HG03460 (cell line): ENCODE measurements around the gene PCED1A.

Experiments
- ATAC-seq: cut with Tn5 transposase; IDR thresholded peaks from one replicate; pipeline ENCODE4 v1.9.1; 2021; ENCODE audit not compliant: unreplicated experiment

PCED1A gene

DNA sequence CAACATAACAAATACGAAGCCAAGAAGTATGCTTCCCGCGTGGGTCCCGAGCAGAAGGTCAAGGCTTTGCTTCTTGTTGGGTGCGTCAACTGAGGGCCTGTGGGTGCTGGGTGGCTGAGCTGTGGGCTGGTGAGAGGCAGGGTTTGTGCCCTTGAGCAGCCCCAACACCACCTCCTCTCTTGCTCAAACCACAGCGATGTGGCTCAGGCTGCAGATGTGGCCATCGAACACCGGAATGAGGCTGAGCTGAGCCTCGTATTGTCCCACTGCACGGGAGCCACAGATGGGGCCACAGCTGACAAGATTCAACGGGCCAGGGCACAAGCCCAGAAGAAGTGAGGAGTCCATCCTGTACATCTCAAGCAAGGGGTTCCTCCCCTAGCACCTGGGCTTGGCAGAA, 25.8 kb upstream of the PCED1A start:
- no peak for ATAC-seq

DNA sequence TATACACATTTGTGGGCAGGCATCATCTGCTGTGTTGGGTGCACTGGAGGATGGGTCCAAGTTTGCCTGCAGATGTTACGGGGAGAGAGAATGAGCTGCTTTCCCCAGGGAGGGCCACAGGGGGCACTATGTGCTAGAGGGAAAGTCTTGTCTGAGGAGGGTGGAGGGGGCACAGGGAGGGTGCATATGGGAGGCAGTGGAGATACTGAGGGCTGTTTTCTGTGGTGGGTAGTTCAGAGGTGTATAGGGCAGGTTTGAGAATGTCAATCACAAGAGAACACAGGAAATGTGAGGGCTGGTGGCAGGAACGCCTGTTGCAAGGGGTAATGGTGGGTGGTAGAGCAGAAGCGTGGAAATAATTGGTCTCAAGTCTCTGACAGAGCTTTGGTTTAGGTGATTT, 25.2 kb upstream of the PCED1A start:
- no peak for ATAC-seq

DNA sequence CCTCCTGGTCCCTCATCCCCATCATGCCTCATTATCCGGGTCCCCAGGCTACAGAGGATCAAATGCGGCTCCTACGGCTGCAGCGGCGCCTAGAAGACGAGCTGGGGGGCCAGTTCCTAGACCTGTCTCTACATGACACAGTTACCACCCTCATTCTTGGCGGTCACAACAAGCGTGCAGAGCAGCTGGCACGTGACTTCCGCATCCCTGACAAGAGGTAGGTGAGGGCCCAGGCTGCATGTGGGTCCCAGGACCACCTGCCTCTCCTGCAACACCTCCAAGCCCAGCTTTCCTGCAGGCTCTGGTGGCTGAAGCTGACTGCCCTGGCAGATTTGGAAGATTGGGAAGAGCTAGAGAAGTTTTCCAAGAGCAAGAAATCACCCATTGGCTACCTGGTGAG, 24.6 kb upstream of the PCED1A start:
- no peak for ATAC-seq

DNA sequence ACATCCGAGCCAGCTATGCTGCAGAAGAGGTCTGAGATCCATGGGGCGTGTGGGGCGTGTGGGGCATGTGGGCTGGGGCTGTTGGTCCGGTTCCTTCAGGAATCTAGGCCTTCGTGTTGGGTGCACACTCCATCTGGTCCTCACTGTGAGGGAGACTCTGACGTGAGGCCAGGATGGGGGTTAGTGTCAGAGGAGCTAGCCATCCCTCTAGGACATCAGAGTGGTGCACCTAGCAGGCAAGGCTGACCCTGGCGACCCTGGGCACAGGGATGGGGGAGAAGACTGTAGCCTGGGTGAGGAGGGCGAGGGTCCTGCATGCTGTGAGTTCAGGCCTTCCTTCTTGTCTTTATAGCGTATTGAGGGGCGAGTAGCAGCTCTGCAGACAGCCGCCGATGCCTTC, 24.2 kb upstream of the PCED1A start:
- ATAC-seq: no peak

DNA sequence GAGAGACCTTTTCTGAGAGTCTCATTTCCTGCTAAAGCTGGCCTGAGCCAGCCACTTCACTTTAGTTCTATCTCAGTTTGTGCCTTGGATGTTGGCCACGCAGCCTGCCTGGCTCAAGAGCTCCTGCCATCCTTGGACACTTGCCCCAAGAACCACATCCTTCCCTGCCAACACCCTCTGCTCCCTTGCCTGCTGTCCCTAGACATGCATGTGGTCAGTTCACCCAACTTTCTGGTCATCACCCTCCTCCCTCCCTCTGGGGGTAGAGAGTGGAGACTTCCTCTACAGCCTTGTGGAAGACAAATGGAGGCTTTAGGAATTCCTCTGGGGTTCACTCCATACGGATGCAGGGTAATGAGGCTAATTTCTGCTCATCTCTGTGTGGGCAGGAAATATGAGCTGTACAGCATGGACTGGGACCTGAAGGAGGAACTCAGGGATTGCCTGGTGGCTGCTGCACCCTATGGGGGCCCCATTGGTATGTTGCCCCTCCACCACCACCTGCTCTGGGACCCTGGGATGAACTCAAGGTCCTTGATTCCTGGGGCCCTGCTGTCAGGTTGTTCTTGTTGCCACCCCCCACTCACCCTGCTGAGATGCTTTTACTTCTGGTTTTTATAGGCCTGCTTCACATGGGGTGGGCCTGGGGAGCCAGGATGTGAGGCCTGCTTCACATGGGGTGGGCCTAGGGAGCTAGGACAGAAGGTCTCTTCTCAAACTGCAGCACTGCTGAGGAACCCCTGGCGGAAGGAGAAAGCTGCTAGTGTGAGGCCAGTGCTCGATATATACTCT, 19.1 kb upstream of the PCED1A start:
- no peak for ATAC-seq

- no peak for ATAC-seq
These were observed 18.1 kb upstream of the PCED1A start for GRCh38 chr20:2858591-2858990.

- no peak for ATAC-seq
These were observed 10.6 kb upstream of the PCED1A start for GRCh38 chr20:2851086-2851485.

DNA sequence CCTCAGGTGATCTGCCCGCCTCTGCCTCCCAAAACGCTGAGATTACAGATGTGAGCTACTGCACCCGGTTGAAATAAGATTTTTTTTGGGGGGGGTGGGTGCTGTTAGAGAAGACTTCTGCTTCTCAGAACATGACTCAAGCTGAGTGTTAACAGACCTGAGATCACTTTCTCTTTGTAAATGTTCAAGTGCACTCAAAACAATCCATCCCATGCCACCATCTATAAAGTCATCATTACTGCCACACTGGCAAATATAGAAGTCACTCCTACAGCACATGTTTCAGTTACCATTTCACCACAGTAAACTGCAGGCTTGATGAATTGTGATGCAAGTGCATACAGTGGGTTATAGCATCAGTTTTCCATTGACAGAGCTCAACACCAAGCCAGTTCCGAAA, 9.1 kb upstream of the PCED1A start:
- ATAC-seq: no peak

DNA sequence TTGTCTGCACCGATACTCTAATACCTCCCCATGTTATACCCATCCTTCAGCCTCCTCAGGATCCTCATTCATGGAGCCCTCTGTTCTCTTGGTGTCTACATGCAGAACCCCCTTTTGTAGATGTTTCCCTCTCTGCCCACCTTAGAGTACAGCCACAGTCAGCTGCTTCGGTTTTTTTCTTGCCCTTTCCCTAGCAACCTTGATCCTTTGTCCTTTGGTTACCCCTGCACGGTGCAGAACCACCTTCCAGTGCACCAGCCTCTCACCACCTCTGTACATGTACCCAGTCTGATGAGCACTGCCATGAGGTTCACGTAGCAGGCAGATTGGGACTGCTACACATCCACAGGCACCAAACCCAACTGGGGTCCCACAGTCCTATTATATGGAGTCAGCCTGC, 7.3 kb upstream of the PCED1A start:
- ATAC-seq: no peak

DNA sequence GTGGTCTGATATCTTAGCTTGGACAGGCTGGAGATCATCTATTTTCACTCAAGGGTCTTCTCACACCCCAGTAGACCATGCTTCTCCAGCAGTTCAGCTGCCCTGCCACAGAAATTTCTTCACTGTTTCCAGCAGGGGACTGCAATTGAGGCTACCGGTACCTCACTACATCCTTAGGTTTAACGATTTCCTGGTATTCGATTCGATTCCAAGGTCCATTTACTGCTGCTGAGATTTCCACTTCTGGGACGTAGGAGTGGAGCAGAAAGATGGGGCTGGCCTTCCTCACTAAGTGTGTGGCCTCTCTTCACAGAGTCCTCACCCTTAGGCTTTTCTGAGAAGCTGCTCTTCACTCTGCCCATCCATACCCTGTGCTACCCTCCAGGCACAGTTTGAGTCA, 6.2 kb upstream of the PCED1A start:
- no peak for ATAC-seq

DNA sequence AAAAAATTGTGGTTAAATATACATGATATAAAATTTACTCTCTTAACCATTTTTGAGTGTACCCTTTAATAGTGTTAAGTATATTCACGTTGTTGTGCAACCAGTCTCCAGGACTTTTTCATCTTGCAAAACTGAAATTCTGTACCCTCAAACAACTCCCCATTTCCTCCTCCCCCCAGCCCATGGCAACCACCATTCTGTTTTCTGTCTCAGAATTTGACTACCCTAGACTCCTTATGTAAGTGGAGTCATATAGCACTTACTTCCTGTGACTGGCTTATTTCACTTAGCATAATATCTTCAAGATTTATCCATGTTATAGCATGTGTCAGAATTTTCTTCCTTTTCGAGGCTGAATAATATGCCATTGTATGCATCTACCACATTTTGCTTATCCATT, 5.2 kb upstream of the PCED1A start:
- ATAC-seq: no peak

- ATAC-seq: peak; percentile 26
These were observed 594 bp upstream of the PCED1A start for GRCh38 chr20:2840967-2841531.

GRCh38 chr20:2839732-2840137, 720 bp downstream of the PCED1A start:
- ATAC-seq: no peak

DNA sequence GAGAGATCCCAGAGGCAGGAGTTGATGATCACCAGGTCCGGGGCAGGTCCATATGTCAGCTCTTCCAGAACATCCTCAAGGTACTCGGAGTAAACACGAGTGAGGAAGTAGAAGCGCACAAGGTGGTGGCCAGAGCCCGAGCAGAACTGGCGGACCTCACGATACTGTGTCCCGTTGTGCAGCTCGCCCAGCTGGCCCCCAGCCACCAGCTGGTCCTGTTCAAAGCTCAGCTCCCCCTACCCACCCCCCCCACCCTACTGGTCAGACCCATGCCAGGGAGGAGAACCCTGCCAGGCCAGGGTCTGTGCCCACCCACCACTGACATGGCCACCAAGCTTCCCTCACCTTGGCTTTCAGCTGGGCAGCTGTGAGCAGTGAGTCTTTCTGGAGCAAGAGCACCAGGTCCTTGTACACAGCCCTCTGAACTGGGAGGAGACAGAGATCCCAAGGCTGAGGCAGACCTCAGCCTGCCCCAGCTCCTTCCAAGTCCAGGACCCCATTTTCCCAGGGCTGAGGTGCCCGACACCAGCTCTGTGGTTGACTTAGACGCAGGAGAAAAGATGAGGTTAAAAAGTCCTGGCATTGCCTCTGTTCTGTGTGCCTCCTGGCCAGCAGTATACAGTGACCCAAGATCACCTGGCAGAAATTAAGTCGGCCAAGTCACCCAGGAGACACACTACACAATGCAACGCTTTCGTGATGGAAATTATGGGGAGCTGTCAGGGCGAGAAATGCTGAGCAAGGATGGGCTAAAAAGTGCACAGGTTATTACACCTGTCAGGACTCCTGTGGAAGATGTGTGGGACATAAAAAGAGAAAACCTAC, 1.4 kb downstream of the PCED1A start:
- ATAC-seq: no peak

- no peak for ATAC-seq
These were observed 2.2 kb downstream of the PCED1A start for GRCh38 chr20:2838170-2838797.

GRCh38 chr20:2837221-2837960, 3.1 kb downstream of the PCED1A start:
- ATAC-seq: no peak

DNA sequence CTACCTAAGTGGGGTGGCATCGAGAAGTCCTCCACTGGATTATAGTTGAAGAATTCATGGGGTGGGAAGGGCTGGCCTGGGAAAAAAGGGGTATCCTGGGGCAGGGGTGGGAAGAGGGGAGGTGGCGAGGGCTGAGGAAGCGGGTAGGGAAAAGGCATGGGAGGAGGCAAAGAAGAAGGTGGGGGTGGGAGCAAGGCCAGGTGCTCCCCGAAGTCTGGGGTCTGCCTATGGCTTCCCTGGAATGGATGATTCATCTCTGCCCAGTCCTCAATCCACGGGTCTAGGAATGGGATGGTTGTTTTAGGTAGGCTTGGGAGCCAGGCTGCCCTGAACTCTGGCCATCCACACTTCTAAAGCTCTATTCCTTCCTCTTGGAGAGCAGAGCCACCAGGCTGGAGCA, 4.4 kb downstream of the PCED1A start:
- ATAC-seq: no peak

GRCh38 chr20:2835331-2835796, 5.1 kb downstream of the PCED1A start:
- ATAC-seq: no peak

DNA sequence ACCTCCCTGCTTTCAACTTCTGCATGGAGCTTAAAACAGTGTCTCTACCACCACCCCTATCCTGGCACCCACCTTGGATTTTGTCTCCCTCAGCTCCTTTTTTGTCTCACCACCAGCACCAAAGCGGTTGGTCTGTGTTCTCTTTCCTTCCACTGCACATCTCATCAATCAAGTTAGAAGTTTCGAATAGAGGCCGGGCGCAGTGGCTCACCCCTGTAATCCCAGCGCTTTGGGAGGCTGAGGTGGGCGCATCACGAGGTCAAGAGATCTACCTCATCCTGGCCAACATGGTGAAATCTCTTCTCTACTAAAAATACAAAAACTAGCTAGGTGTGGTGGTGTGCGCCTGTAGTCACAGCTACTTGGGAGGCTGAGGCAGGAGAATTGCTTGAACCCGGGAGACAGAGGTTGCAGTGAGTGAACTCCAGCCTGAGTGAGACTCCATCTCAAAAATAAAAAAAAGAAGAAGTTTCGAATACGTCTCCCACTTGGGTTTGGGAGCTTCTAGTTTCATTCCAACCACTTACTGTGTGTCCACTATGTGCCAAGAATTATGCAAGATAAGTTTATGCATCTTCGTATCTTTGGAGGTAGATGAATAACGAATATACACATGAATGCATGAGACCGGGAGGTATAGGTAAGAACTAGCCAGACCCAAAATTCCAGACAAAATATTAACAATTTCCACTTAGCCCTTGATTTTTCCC, 5.9 kb downstream of the PCED1A start:
- ATAC-seq: no peak

GRCh38 chr20:2833761-2834160, 6.7 kb downstream of the PCED1A start:
- ATAC-seq: no peak
